GM15510 (cell line): ENCODE data around the gene TP53I11.

Experiments
- POLR2A ChIP-seq: IDR thresholded peaks from 3 replicates; pipeline ENCODE4 v1.6.1; 2011; ENCODE audit warnings: borderline replicate concordance; ENCODE audit not compliant: insufficient read length; ENCODE audit errors: extremely low read depth

TP53I11 gene

DNA sequence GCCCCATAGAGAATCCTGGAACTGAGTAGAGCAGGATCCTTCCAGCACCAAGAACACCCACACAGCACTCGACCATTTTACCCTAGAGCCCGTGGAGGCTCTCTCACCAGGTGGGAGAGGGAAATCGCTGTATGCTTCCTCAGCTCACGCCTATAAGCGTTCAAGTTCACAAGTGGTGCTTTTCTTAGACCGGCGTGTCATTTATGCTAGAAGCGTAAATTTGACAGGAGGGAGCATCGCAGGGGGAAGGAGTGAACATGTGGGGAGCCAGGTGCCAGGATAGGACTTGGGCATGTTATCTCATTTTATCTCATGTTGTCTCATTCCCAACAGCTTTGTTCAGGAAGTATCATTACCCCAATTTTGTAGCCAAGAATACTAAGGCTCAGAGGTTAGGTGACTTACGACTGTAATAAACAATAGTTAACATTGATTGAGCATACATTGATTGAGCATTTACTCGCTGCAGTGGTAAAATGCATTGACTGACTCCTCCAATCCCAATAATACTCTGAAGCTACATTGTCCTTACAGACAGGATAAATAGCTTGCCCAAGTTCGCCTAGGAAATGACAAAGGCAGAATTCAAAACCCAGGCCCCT lies 19.1 kb upstream of the TP53I11 start:
- no peak for TF ChIP-seq POLR2A

- no peak for TF ChIP-seq POLR2A
Measured at GRCh38 chr11:44968510-44968909, 17.8 kb upstream of the TP53I11 start.

DNA sequence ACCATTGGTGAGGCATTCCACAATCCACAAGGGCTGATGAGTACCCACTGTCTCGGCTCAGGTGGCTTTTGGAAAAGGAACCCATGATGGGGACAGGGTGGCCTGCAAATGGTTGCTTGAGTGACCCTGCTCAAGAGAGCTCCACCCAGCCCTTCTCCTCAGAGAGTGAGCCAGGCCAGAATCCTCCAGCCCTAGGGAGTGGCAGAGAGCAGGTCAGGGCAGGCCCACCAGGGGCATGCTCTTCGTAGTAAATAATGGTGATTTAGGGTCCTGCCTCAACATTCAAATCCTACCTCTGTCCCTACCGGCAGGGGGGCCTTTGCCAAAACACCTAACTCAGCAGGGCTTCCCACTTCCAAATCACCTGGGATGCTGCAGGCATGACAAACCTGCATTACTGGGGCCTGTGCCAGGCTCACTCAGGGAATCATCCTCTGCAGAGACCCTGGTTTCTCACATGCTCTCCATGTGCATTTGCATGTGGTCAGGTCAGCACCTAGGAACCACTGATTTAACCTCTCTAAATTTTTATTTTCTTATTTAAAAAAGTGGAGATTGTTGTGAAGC lies 17.3 kb upstream of the TP53I11 start:
- TF ChIP-seq POLR2A: no peak

DNA sequence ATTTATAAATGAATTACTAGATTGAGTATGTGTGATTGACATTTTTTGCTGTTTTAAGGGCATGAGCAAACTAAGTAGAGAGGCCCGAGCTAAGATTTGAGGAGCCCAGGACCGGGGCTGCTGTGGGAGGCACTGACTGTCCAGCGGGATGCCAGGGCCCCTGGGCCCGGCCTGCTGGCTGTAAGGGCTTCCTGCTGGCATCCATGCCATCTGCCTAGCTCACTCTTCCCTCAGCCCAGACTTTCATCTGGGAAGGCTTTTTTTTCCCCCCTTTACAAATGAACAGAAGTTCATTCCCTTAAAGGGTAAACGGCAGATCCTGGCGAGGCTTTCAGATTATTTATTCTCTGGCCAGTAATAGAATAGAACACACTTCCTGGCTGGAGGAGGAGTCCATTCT lies 16.0 kb upstream of the TP53I11 start:
- no peak for TF ChIP-seq POLR2A

DNA sequence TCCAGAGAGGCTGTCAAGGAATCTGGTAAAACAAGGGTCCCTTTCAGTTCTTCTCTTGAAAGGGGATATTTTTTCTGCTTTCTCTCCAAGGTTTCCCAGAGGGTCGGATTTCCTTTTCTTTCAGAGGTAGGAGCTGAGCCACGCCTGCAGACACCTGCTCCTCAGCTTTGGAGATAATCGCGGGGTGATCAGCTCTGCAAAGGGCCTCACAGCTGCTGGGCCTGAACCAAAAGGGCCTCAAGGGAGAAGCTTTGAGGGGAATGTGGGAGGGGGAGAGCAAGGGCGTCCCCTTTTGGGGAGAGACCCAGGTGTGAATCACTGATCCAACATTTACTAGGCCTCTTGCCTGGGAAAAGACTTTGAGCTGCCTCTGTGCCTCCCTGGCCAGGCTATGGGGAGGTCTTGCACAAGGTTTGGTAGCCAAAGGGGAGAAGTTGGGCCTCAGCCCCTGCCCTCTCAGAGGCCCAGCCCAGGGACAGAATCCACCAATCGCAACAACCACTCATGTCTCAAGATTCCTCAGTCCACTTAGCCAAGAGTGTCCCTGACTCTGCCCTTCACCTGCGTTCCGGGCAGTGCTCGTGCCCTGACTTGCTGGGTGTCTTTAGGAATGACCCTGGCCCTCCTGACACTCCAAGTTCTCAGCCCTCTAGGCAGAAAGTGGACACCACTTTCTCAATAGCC lies 14.0 kb upstream of the TP53I11 start:
- TF ChIP-seq POLR2A: no peak

GRCh38 chr11:44963948-44964347 lies 13.3 kb upstream of the TP53I11 start:
- no peak for TF ChIP-seq POLR2A

GRCh38 chr11:44963136-44963535 lies 12.5 kb upstream of the TP53I11 start:
- no peak for TF ChIP-seq POLR2A

DNA sequence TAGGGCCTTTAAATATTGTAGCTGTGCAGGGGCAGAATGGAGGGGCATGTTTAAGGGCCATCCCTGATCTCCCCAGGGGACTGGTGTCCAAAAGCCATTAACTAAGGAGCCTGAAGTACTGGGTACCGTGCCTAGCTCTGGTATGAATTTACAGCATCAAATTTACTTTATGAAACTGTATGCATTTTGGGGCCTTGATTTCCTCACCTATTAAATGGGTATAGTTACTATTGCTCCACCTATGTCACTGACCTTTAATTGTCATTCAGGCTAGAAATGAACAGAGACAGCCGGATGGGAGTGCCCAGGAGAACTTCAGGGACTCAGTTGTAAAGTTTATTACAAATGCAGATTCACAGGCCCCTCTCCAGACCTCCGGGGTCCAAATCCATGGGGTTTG lies 11.8 kb upstream of the TP53I11 start:
- TF ChIP-seq POLR2A: no peak

GRCh38 chr11:44960200-44960845 lies 9.6 kb upstream of the TP53I11 start:
- no peak for TF ChIP-seq POLR2A

DNA sequence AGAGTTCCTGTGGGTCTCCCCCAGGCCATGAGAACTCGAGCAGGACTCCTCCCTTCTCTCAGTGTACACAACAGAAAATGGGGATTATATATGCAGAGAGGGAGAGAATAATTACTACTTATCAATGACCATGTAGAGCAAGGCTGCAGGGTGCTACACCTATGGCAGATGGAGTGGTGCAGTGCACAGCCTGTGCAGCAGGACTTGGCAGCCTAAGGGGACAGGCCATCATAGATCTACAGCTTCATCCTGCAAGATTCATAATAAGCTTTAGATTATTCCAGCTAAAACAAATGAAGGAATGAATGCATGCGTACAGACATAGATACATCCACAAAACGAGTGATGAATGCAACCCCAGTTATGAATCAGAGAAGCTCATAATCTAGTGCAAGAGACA lies 8.4 kb upstream of the TP53I11 start:
- no peak for TF ChIP-seq POLR2A

- TF ChIP-seq POLR2A: no peak
Measured at GRCh38 chr11:44957776-44958564, 7.3 kb upstream of the TP53I11 start.

GRCh38 chr11:44957040-44957515 lies 6.4 kb upstream of the TP53I11 start:
- TF ChIP-seq POLR2A: no peak

DNA sequence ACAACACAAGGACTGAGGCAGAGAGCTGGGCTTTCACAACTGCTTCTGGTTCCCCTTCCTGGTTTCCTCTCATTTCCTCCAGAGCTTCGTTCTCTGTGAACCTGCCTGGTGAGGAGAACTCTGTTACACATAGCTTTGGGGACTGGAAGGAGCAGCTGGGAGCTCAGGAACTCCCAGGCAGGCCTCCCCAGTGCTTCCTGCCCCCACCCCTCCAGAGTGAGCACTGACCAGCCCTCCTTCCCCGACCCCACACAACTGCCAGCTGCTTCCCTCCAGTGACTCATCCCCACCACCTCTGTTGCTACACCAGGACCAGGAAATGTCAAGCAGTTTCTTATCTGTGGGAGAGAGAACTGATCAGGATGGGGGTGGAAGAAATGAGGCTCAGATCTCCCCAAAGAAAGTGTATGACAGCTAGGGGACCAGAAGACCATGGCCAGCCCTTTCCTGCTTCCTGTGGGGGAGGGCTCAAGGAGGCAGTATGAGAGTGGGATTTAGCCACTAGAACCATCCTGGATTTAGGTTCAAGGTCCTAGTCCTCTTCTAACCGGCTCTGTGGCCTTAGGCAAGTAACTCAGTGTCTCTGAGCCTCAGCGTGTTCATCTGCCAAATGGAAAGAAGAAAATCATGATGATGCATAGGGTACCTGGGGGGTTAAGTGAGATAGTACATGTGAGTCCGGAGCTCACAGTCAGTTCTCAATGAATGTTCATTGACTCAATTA lies 4.5 kb upstream of the TP53I11 start:
- TF ChIP-seq POLR2A: no peak
